ENCODE measurements around the gene MAPK8IP2.
"Not testable (repeated sequence)": the region's sequence is repeated elsewhere in the genome, so short reads cannot be mapped to it uniquely, and the experiment has no call there.

MAPK8IP2 gene

DNA sequence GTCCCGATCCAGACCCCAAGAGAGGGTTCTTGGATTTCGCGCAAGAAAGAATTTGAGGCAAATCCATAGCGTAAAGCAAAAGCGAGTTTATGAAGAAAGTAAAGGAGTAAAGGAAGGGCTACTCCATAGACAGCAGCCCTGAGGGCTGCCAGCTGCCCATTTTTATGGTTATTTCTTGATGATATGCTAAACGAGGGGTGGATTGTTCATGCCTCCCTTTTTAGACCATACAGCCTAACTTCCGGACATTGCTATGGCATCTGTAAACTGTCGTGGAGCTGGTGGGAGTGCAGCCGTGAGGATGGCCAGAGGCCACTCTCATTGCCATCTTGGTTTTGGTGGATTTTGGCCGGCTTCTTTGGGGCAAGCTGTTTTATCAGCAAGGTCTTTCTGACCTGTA, 52.7 kb downstream of the MAPK8IP2 start:
- Histone ChIP-seq H3K4me3 (ENCODE audit: low read depth in 1 of 2, low read length in 2 of 2) (no peak overlapping the region), H3K4me2 (ENCODE audit: insufficient read depth, low read length) (no peak overlapping the region), H3K9ac (ENCODE audit: low read depth, low read length) (no peak overlapping the region), H3K79me2 (ENCODE audit: insufficient read depth, low read length) (no peaks in the 10 kb centered on the region), H3K27ac (ENCODE audit: low read length) (no peak overlapping the region), H3K36me3 (ENCODE audit: insufficient read depth, low read length) (no peaks in the 10 kb centered on the region), H3K4me1 (ENCODE audit: insufficient read depth, low read length) (no peaks in the 10 kb centered on the region), H3K9me3 (ENCODE audit: insufficient read depth, low read length, severe bottlenecking) (peaks cover 14% of the 10 kb centered on the region), H2AFZ (ENCODE audit: low read depth, low read length) (no peak overlapping the region), H3K27me3 (ENCODE audit: insufficient read depth, low read length, poor library complexity) (peaks cover 8% of the 10 kb centered on the region), H4K20me1 (ENCODE audit: insufficient read depth, low read length) (no peaks in the 10 kb centered on the region; the same call in 1 of the 2 replicates)
- ATAC-seq (ENCODE audit: insufficient read depth, low read depth), result no peak
- no peak for DNase-seq
- no peak for TF ChIP-seq EZH2 (IDR thresholded peaks at IDR 0.05; ENCODE audit: borderline replicate concordance, low read depth, low read length, severe bottlenecking)
- TF ChIP-seq, protein P1, sequence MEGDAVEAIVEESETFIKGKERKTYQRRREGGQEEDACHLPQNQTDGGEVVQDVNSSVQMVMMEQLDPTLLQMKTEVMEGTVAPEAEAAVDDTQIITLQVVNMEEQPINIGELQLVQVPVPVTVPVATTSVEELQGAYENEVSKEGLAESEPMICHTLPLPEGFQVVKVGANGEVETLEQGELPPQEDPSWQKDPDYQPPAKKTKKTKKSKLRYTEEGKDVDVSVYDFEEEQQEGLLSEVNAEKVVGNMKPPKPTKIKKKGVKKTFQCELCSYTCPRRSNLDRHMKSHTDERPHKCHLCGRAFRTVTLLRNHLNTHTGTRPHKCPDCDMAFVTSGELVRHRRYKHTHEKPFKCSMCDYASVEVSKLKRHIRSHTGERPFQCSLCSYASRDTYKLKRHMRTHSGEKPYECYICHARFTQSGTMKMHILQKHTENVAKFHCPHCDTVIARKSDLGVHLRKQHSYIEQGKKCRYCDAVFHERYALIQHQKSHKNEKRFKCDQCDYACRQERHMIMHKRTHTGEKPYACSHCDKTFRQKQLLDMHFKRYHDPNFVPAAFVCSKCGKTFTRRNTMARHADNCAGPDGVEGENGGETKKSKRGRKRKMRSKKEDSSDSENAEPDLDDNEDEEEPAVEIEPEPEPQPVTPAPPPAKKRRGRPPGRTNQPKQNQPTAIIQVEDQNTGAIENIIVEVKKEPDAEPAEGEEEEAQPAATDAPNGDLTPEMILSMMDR (IDR thresholded peaks at IDR 0.05; ENCODE audit: borderline replicate concordance, extremely low read depth, low read length, poor library complexity, severe bottlenecking), result no peak

DNA sequence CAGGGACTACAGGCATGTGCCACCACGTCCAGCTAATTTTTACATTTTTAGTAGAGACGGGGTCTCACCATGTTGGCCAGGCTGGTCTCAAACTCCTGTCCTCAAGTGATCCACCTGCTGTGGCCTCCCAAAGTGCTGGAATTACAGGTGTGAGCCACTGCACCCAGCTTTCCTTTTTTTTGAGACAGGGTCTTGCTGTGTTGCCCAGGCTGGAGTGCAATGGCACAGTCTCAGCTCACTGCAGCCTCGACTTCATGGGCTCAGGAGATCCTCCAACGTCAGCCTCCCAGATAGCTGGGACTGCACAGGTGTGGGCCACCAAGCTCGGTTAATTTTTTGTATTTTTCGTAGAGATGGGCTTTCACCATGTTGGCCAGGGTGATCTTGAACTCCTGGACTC, 54.1 kb downstream of the MAPK8IP2 start:
- ATAC-seq (ENCODE audit: insufficient read depth, low read depth), result not testable (repeated sequence)

GRCh38 chr22:50656122-50657070, 55.8 kb downstream of the MAPK8IP2 start:
- H3K27ac ChIP-seq (ENCODE audit: low read length), result no peak overlapping the region
- no peak overlapping the region for H3K9ac ChIP-seq (ENCODE audit: low read depth, low read length)
- H4K20me1 ChIP-seq (ENCODE audit: insufficient read depth, low read length), result no peaks in the 10 kb centered on the region; the same call in 1 of the 2 replicates
- no peaks in the 10 kb centered on the region for H3K4me1 ChIP-seq (ENCODE audit: insufficient read depth, low read length)
- H3K4me2 ChIP-seq (ENCODE audit: insufficient read depth, low read length), result no peak overlapping the region
- no peaks in the 10 kb centered on the region for H3K79me2 ChIP-seq (ENCODE audit: insufficient read depth, low read length)
- no peak overlapping the region for H3K4me3 ChIP-seq (ENCODE audit: low read depth in 1 of 2, low read length in 2 of 2)
- TF ChIP-seq EZH2 (IDR thresholded peaks at IDR 0.05; ENCODE audit: borderline replicate concordance, low read depth, low read length, severe bottlenecking), result no peak
- TF ChIP-seq, protein P1 (IDR thresholded peaks at IDR 0.05; ENCODE audit: borderline replicate concordance, extremely low read depth, low read length, poor library complexity, severe bottlenecking), result no peak
- H3K36me3 ChIP-seq (ENCODE audit: insufficient read depth, low read length), result no peaks in the 10 kb centered on the region
- ATAC-seq (ENCODE audit: insufficient read depth, low read depth), result no peak
- no peak for DNase-seq
- H3K27me3 ChIP-seq (ENCODE audit: insufficient read depth, low read length, poor library complexity), result peaks cover 8% of the 10 kb centered on the region
- H3K9me3 ChIP-seq (ENCODE audit: insufficient read depth, low read length, severe bottlenecking), result no peaks in the 10 kb centered on the region
- H2AFZ ChIP-seq (ENCODE audit: low read depth, low read length), result no peak overlapping the region

More for the DNA sequence above, 54.1 kb downstream of the MAPK8IP2 start:
- H3K79me2 ChIP-seq (ENCODE audit: insufficient read depth, low read length); H3K36me3 ChIP-seq (ENCODE audit: insufficient read depth, low read length); H3K4me2 ChIP-seq (ENCODE audit: insufficient read depth, low read length); H3K4me1 ChIP-seq (ENCODE audit: insufficient read depth, low read length); H3K9ac ChIP-seq (ENCODE audit: low read depth, low read length); H3K9me3 ChIP-seq (ENCODE audit: insufficient read depth, low read length, severe bottlenecking); H4K20me1 ChIP-seq (ENCODE audit: insufficient read depth, low read length); H2AFZ ChIP-seq (ENCODE audit: low read depth, low read length); H3K27ac ChIP-seq (ENCODE audit: low read length); H3K4me3 ChIP-seq (ENCODE audit: low read depth in 1 of 2, low read length in 2 of 2); H3K27me3 ChIP-seq (ENCODE audit: insufficient read depth, low read length, poor library complexity); DNase-seq: not testable (repeated sequence)

GRCh38 chr22:50657925-50658324, 57.3 kb downstream of the MAPK8IP2 start:
- Histone ChIP-seq H3K4me2 (ENCODE audit: insufficient read depth, low read length) (no peak overlapping the region), H4K20me1 (ENCODE audit: insufficient read depth, low read length) (no peaks in the 10 kb centered on the region; the same call in 1 of the 2 replicates), H3K27ac (ENCODE audit: low read length) (no peak overlapping the region), H3K9ac (ENCODE audit: low read depth, low read length) (no peak overlapping the region), H3K36me3 (ENCODE audit: insufficient read depth, low read length) (no peaks in the 10 kb centered on the region), H3K4me3 (ENCODE audit: low read depth in 1 of 2, low read length in 2 of 2) (no peak overlapping the region), H3K9me3 (ENCODE audit: insufficient read depth, low read length, severe bottlenecking) (no peaks in the 10 kb centered on the region), H2AFZ (ENCODE audit: low read depth, low read length) (no peak overlapping the region), H3K79me2 (ENCODE audit: insufficient read depth, low read length) (no peaks in the 10 kb centered on the region), H3K27me3 (ENCODE audit: insufficient read depth, low read length, poor library complexity) (peaks cover 8% of the 10 kb centered on the region), H3K4me1 (ENCODE audit: insufficient read depth, low read length) (no peaks in the 10 kb centered on the region)
- ATAC-seq (ENCODE audit: insufficient read depth, low read depth) (no peak), DNase-seq (no peak)
- no peak for TF ChIP-seq EZH2 (IDR thresholded peaks at IDR 0.05; ENCODE audit: borderline replicate concordance, low read depth, low read length, severe bottlenecking)
- TF ChIP-seq, protein P1 (IDR thresholded peaks at IDR 0.05; ENCODE audit: borderline replicate concordance, extremely low read depth, low read length, poor library complexity, severe bottlenecking), result no peak

GRCh38 chr22:50659711-50660110, 59.1 kb downstream of the MAPK8IP2 start:
- H3K9me3 ChIP-seq (ENCODE audit: insufficient read depth, low read length, severe bottlenecking); H2AFZ ChIP-seq (ENCODE audit: low read depth, low read length); H3K4me2 ChIP-seq (ENCODE audit: insufficient read depth, low read length); H3K9ac ChIP-seq (ENCODE audit: low read depth, low read length); H3K79me2 ChIP-seq (ENCODE audit: insufficient read depth, low read length); H3K36me3 ChIP-seq (ENCODE audit: insufficient read depth, low read length); H4K20me1 ChIP-seq (ENCODE audit: insufficient read depth, low read length); H3K4me1 ChIP-seq (ENCODE audit: insufficient read depth, low read length); H3K27me3 ChIP-seq (ENCODE audit: insufficient read depth, low read length, poor library complexity); ATAC-seq (ENCODE audit: insufficient read depth, low read depth); H3K4me3 ChIP-seq (ENCODE audit: low read depth in 1 of 2, low read length in 2 of 2); H3K27ac ChIP-seq (ENCODE audit: low read length); DNase-seq: not testable (repeated sequence)

Measured in DND-41 (cell line).